K562 (cell line): Measurements from ENCODE around the gene SMU1. TPM values are rescaled to one million over a fixed set of nuclear protein-coding genes. Genes with fewer than 3 reads are reported as not detected.

Source experiments
- ZNF584 ChIP-seq: fragments of 200-800 bp; sonication (Bioruptor generic); IDR thresholded peaks from 2 replicates; pipeline ENCODE4 v1.6.1; 2016; ENCODE audit warnings: low read depth, mild to moderate bottlenecking, missing genetic modification characterization, missing compliant biosample characterization
- polyA plus RNA-seq, 8 experiments: library from polyadenylated mRNA; depleted of rRNA in 4 of 8; stranded (reverse) in 5 of 8; unstranded in 3 of 8; fragments of >200 nt; fragmentation: Nextera tagmentation in 2 of 8; fragmentation: Illumina TruSeq in 1 of 8; extraction: Ambion mirVana in 2 of 8; extraction: Trizol in 1 of 8; gene quantifications; 2 replicates each; pipeline versions ENCODE4 v1.2.1 to v1.2.3, GENCODE V29; 2011 to 2014; ENCODE audit warnings: inconsistent platforms in 1 of 8, missing spikeins in 1 of 8
- total RNA-seq, 7 experiments: library from RNA; depleted of rRNA in 6 of 7; stranded (reverse); fragments of >200 nt in 6 of 7; fragmentation: Illumina TruSeq in 2 of 7; extraction: Trizol in 2 of 7; gene quantifications; 2 replicates each; pipeline versions ENCODE4 v1.2.1 to v1.2.3, GENCODE V29; 2011 to 2021; ENCODE audit warnings: low replicate concordance in 1 of 7
- TF ChIP-seq, protein P1 (sequence below), 2 experiments: fragments of 450-650 bp in 1 of 2; sonication (generic) in 1 of 2; formaldehyde crosslinking in 1 of 2; IDR thresholded peaks; 2 replicates each; pipeline versions ENCODE4 v1.7.1 to v1.9.0; 2016 to 2022; ENCODE audit warnings: inconsistent platforms in 1 of 2, mild to moderate bottlenecking in 1 of 2, missing genetic modification reagents in 1 of 2
- TF ChIP-seq, protein P2 (sequence below): fragments of 450-650 bp; IDR thresholded peaks from one replicate; pipeline ENCODE4 v1.6.1; 2018; ENCODE audit warnings: mild to moderate bottlenecking, moderate library complexity; ENCODE audit not compliant: partially characterized antibody
- TF ChIP-seq, protein P3 (sequence below), 2 experiments: IDR thresholded peaks; 2 replicates each; pipeline ENCODE4 v1.6.1; 2012; ENCODE audit warnings: improper control_type of control experiment in 2 of 2, low read depth in 2 of 2, low read length in 2 of 2, borderline replicate concordance in 1 of 2

The SMU1 gene
- total and polyA plus RNA-seq, 9 of the 15 experiments (the other 6 are each of a cell fraction or from before 2014, with no cell fraction given): 13.2 to 33.4 (median 20.7) TPM

DNA sequence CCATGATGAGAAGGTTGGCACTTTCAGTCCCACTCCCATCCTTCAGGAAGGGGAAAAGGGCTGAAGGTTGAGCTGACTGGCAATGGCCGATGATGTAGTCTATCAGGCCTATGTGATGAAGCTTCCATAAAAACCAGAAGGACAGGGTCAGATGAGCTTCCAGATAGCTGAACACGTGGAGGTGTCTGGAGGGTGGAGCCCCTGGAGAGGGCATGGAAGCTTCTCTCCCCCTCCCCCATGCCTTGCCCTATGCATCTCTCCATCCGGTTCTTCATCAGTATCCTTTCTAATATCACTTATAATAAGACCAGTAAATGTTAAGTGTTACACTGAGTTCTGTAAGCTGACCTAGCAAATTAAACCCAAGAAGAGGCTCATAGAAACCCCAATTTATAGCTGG is 32.6 kb upstream of the SMU1 start (continued):
- TF ChIP-seq, protein P1, sequence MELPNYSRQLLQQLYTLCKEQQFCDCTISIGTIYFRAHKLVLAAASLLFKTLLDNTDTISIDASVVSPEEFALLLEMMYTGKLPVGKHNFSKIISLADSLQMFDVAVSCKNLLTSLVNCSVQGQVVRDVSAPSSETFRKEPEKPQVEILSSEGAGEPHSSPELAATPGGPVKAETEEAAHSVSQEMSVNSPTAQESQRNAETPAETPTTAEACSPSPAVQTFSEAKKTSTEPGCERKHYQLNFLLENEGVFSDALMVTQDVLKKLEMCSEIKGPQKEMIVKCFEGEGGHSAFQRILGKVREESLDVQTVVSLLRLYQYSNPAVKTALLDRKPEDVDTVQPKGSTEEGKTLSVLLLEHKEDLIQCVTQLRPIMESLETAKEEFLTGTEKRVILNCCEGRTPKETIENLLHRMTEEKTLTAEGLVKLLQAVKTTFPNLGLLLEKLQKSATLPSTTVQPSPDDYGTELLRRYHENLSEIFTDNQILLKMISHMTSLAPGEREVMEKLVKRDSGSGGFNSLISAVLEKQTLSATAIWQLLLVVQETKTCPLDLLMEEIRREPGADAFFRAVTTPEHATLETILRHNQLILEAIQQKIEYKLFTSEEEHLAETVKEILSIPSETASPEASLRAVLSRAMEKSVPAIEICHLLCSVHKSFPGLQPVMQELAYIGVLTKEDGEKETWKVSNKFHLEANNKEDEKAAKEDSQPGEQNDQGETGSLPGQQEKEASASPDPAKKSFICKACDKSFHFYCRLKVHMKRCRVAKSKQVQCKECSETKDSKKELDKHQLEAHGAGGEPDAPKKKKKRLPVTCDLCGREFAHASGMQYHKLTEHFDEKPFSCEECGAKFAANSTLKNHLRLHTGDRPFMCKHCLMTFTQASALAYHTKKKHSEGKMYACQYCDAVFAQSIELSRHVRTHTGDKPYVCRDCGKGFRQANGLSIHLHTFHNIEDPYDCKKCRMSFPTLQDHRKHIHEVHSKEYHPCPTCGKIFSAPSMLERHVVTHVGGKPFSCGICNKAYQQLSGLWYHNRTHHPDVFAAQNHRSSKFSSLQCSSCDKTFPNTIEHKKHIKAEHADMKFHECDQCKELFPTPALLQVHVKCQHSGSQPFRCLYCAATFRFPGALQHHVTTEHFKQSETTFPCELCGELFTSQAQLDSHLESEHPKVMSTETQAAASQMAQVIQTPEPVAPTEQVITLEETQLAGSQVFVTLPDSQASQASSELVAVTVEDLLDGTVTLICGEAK (IDR thresholded peaks at IDR 0.05): no peak
- TF ChIP-seq, protein P1 (CRISPR knock-in tag; IDR thresholded peaks at IDR 0.05): no peak
- TF ChIP-seq, protein P2, sequence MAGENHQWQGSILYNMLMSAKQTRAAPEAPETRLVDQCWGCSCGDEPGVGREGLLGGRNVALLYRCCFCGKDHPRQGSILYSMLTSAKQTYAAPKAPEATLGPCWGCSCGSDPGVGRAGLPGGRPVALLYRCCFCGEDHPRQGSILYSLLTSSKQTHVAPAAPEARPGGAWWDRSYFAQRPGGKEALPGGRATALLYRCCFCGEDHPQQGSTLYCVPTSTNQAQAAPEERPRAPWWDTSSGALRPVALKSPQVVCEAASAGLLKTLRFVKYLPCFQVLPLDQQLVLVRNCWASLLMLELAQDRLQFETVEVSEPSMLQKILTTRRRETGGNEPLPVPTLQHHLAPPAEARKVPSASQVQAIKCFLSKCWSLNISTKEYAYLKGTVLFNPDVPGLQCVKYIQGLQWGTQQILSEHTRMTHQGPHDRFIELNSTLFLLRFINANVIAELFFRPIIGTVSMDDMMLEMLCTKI: no peak
- TF ChIP-seq ZNF584: no peak
- TF ChIP-seq, protein P3, sequence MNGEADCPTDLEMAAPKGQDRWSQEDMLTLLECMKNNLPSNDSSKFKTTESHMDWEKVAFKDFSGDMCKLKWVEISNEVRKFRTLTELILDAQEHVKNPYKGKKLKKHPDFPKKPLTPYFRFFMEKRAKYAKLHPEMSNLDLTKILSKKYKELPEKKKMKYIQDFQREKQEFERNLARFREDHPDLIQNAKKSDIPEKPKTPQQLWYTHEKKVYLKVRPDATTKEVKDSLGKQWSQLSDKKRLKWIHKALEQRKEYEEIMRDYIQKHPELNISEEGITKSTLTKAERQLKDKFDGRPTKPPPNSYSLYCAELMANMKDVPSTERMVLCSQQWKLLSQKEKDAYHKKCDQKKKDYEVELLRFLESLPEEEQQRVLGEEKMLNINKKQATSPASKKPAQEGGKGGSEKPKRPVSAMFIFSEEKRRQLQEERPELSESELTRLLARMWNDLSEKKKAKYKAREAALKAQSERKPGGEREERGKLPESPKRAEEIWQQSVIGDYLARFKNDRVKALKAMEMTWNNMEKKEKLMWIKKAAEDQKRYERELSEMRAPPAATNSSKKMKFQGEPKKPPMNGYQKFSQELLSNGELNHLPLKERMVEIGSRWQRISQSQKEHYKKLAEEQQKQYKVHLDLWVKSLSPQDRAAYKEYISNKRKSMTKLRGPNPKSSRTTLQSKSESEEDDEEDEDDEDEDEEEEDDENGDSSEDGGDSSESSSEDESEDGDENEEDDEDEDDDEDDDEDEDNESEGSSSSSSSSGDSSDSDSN (IDR thresholded peaks at IDR 0.05; ENCODE audit: borderline replicate concordance in 1 of 2, low read depth in 2 of 2, low read length in 2 of 2): no peak
